NCI-H2081 treated with DMSO at 0.1 percent for 48 hours (cell line): ENCODE measurements around the gene RPS6KA6.
A peak's percentile ranks its signal among the peaks of the same experiment; 100 is the strongest.

Source experiments
- DNase-seq: peaks from one replicate; lab custom pipeline; 2025; lab: John Stamatoyannopoulos, UW

Gene RPS6KA6

DNA sequence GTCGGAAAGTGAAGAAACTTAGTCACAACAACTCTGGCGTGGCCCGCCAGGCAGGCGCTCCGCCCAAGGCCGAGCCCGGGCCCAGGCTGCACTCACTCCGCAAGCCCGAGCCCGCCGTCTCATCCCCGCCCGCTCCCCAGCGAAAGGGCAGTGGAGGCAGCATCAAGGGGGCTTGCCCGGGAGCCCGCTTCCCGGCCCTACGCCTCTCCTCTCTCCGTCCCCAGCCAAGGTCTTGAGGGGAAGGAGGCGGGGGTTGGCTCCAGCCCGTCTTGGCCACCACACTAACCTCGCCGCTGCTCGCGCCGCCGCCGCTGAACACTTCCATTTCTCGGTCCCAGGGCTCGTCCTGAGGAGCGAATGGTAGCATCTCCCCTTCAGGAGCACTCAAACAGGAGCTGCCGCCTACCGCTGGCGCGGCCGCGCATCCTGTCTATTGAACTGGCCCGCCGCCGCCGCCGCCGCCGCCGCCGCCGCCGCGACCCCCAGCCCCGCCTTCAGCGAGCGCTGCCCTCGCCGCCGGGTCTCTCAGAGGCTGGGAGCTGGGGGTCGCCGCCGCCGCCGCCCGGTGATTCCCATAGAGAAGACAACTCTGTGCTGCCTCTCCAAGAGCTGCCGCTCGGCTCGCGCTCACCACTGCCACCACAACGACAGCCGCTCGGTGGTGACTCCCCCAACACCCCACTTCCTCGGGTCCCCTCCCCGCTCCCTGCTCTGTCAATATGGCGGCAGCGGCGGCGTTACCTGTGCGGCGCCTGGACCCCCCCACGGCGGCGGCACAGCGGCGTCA is at the start of gene RPS6KA6:
Gene RPS6KA6 (minus strand): TSS at position 667 of the 787 bp plus-strand sequence. CDS start 300 bp downstream, at position 367.
- DNase-seq = no peak

DNA sequence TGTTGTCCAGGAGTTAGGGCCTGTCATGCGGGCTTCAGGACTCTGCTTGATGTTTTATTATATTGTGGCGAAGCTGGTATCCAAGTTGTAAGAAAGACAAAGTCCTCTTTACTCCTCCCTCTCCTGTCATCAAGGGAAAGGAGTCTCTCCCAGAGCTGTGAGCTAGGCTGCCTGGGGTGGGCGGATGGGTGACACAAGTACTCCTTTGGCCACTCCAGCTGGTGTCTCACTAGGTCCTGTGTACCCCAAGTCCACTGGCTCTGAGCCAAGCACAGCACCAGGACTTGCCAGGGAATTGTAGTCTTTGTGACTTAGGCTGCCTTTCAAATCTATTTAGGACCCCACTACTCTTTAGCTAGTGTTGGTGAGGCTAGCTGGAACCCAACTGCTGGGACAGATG is 36.7 kb upstream of the RPS6KA6 start:
- DNase-seq = no peak

DNA sequence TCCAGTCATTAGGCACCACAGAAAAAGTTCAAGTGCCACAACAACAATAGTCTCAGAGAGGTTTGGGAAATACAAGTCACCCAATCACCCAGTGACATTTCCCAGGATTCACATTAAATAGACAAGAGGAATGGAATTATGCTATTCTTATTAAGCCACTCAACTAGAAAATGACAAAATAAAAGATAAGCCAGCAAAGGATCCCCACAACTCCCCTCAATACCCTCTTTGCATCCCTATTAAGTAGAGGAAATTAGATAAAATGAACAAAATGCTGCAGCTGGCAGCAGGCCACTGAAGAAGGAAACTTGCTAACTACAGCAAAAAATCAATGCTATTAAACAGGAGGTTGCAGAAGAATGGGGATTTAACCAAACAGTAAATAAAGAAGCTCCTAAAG is 35.3 kb upstream of the RPS6KA6 start:
- DNase-seq = no peak

DNA sequence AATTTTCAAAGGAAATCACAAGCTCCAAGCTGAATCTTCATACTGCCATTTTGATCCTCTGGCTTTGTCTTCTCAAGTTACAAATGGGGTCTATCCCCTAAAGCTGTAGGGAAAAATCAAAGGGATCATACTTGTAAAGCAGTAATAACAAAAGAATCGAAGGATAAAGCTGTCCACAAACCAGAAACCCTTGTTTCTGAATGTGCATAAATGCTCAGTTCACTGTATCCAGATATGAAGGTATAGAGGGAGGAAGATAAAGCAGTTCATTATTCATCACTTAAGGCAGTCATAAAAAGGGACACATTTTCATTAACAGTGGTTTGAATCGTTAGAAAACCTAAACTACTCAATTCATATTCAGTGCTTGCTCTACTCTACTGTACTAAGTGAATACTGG is 33.2 kb upstream of the RPS6KA6 start:
- no peak for DNase-seq

DNA sequence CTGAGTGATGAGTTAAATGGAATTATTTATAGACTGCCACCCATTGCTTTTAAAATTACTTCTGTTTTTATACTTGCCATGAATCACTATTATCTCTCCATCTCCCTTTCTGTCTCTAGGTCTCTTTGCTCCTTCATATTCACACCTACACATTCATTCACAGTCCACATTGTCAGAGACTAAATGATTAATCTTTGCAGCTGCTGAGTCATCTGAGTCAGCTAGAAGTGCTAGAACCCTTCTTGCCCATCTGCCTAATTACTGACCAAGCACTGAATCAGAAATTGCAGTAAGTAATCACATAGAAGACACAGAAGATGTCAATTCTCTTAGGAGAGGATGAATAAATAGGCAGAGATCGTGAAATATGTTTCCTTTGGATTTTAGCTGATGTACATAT is 31.6 kb upstream of the RPS6KA6 start:
- no peak for DNase-seq

DNA sequence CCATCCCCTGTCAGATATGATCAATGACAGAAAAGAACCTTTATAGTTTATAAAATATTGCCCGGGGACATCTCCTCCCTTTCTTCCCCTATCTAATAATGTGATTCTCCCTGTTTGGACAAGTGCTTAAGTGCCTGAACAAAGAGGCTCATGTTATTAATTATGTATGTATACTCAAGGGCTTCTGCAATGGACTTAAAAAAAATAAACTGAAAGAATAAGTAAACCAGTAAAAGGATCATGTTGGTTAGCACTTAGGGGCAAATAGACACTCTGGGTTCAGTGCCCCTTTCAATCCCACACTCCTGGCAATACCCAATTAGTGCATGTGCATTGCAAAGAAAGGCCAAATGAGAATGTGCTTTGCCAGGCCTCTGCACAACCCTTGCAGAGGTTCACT is 30.7 kb upstream of the RPS6KA6 start:
- DNase-seq = no peak

DNA sequence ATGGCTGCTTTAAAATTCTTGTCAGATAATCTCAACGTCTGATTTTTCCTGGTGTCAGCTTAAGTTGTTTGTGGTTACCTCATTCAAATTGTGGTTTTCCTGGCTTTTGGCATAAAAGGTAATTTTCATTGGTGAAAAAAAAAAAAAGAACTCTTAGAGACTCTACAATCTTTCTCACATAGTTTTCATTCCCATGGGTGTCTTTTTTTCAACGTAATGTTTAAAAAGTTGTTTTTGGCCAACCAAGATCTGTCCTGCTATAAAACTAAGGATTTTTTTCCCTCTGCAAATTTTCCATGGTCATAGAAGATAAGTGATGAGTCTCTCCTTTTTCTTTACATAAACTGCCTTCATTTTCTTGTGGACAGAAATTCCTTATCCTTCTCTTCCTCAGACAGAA is 28.9 kb upstream of the RPS6KA6 start:
- no peak for DNase-seq

DNA sequence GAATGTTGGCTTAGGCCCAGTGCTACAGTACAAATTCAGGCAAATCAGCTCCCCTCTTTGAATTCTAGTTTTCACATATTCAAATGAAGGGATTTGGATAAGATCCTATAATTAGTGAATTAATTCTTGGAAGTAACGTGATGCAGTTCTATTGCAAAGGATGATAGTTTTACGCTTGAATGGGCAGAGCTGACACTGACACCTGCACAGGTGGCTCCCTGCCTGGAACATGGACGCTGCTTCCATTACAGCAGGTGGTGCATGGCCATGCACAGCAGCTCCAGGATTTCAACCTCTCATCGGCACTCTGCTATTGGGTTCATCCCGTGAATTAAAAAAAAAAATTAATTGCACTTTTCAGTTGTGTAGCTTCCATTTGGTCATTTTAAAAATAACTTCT is 28.4 kb upstream of the RPS6KA6 start:
- peak; percentile 5 for DNase-seq

DNA sequence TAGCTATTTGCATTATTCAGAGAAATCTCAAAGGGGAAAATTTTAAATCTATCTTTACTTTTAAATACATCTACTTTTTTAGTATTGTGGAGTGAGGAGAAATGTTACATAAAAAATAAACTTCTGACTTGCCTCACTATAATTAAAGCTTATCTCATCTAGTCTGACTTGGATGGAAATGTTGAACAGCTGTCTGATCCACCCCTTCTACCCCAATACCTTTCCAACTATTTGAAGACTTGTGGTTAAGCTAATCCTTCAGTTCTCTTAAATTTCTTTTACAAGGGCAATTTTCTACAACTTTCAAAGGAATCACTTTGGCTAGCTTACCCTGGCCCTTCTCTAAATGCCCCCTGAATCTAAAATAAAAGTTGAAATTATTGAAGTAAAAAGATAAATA is 17.3 kb upstream of the RPS6KA6 start:
- no peak for DNase-seq

DNA sequence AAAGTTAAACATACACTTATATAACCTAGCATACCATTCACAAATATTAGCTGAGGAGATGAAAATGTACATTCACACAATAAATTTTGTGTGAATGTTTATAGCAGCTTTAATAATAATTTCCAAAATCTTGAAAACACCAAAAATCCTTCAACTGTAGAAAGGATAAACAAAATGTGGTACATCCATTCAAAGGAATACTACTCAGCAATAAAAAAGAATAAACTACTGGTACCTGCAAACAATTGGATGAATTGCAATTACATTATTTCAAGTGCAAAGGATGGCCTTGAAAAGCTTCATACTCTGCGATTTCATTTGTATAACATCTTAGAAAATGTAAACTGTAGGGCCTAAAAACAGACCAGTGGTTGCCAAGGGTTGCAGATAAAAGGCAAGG is 11.7 kb upstream of the RPS6KA6 start:
- no peak for DNase-seq

DNA sequence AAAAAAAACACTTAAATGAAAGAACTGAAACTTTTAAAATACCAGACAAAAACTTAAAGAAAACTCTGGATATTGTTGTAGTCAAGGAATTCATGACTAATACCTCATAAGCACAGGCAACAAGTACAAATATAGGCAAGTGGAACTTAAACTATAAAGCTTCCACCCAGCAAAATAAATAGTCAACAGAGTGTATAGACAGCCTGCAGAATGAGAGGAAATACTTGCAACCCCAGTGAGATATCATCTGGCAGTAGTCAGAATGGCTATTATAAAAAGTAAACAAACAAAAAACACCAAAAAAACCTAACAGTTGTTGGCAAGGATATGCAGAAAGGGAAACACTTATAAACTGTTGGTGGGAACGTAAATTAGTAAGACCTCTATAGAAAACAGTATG is 9.6 kb upstream of the RPS6KA6 start:
- DNase-seq = no peak

DNA sequence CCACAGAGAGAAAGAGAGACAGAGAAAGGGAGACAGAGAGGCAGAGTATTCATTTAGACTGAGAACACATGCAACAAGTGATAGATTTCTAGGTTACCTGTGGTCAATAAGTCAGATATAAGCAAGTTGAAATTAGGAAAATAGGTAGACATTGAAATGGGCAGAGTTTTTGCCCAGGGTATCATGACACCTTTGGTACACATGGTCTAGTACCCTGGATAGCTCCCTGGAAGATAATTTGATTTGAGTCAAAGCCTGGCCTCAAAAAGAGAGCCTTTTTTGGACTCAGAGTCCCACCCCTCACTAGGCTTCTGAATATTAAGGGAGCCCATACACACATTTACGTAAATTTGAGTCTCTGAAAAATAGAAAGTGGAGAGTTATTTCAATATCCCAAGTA is 4.0 kb upstream of the RPS6KA6 start:
- no peak for DNase-seq

DNA sequence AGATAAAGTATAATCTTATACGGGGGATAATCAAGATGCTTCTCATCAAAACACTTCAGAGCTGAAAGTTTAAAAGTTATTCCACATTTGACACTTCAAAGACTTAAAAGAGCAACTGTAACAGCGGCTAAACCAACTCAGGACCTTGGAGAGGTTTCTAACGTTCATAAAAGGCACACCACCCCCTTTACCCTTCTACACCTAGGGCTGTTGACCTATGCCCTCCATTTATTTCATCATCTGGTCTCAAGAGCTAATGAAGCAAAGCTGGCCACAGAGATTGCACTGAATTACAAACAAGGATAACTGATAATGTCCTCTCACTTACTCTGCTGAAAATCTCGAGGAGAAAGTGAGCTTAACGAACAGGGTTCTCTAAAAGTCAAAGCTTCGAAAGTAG is 1.1 kb upstream of the RPS6KA6 start:
- no peak for DNase-seq

DNA sequence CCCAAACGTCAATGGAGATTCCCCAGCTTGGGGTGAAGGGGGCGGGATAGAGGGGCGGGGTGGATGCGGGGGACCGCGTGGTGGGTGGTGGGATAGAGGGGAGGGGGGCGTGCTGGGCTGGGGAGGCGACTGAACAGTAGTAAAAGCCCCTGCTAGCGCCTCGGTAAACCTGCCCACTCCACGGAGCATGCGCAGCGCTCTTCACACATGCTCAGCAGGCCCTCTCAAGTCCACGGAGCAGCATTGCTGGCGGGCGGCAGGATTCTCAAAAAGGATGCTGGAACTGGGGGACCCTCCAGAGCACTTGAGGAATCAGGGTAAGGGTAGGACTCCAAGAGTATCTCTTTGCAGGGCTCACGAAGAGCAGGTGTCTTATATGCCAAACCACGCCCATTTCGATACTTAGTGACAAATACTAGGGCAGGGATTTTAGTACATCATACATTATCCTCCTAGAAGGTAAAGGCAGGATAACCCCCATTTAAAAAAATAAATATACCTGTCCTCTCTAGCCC is 378 bp upstream of the RPS6KA6 start:
- DNase-seq = no peak

DNA sequence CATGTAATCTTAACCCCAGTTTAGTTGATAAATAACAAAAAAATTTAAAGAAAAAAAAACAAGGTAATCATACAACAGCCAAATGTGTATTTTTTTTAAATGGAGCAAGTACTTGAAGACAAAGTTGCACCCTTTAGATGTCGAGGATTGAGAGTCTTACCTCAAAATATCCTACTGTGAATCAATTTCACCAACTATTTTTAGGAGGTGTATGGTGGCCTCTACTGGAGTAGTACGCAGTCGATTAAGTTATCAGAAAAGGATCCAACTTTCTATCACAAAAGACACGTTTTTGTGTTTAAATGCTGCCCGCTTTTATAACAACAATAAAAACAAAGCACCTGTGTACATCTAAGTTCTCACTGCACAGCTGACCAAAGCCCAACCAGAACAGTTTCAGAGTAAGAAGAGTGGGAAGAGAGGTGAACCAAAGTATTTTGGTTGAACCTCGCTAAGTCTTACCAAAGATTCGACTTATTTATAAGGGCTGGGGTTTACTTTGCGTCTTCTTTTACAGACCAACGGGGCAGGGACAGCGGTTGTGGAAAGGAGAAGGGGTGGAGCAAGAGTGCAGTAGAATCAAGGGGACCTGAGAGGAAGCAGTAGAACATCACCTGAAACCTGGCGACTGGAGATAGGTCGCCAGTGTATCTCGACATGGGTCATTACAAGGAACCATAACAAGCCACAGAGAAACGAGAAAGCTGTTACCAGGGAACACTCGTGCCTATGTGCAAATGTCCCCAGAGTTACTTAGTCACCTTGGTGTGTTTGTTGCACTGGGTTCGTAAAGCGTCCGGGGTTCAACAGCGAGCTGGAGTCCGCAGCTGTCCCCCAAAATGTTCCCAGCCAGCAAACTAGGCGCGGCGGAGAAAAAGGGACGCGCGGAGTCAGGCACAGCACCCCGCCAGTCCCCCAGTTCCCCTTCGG is 1.1 kb downstream of the RPS6KA6 start:
- no peak for DNase-seq

DNA sequence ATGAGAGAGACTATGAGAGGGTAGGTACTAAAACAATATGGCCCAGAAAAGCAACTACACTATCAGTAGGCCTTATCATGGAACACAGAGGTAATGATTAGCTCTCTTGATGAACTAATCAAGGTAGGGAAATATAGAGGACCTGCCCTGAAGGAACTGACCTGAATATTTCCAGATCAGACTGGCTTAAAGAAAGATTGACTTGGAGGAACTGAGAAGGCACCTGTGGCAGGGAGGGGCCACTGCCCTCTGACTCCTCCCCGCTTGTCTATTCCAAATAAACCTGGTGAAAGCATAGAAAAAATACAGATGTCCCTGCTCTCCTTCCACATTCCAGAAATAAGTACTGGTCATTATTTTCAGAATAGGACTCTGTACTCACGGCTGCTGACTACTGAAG is 5.5 kb downstream of the RPS6KA6 start:
- DNase-seq = no peak

DNA sequence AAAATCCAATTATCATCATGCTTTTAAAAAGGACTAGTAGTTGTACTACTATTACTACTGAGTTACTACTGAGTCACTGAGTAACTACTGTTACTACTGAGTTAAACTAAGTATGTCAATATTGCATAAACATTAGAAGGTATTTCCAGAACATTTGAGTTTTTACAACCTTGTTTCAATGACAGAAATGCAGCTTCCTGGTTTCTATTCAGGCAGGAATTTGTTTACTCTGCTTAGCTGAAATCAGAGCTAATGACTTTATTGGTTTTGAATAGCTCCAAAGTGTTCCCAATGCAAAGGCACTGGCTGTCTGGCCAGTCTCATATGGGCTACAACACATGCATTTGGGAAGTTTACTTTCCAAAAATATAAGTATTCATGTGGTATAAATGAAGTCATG is 12.0 kb downstream of the RPS6KA6 start:
- DNase-seq = no peak

DNA sequence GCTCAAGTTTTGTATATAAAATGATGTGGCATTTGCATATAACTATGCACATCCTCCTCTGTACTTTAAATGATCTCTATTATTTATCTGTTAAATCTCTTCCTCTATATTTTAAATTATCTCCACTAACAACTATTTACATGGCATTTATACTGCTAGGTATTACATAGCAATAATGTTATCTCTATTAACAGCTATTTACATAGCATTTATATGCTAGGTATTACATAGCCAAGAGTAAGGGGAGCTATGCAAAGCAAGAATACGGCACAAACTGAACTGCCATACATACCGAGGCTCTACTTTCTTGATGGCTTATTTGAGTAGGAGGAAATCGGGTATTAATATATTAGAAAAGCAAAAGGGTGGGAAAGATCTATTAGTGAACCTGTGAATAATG is 12.7 kb downstream of the RPS6KA6 start:
- no peak for DNase-seq

DNA sequence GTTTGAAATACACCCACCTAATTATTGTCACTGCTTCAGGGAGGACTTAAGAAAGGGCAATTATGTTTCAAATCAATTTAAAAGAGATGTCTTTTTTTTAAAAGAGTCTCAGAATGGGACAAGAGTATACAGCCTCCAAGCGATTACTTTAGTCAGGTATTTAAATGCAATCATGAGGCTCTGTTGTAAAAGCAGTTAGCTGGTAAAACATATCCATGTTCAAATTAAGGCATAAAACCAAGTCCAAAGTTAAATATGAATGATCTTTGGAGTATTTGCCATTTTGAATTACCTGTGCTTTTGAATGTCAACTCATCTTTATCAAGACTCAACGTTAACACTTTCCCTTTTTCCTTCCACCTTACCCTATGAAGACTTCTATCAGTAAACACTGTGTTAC is 13.7 kb downstream of the RPS6KA6 start:
- no peak for DNase-seq

DNA sequence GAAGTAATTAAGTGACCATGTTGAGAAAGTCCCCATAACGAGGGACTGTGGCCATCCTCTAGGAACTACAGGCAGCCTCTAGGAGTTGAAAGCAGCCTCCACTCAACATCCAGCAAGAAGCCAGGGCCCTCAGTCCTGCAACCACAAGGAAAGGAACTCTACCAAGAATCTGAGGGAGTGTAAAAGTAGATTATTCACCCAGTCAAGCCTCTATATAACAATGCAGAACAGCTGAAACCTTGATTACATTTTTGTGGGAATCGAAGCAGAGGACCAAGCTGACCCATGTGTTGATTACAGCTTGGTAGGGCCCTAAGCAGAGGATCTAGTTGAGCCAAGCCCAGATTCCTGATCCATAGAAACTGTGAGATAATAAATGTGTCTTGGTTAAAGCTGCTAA is 17.1 kb downstream of the RPS6KA6 start:
- no peak for DNase-seq

DNA sequence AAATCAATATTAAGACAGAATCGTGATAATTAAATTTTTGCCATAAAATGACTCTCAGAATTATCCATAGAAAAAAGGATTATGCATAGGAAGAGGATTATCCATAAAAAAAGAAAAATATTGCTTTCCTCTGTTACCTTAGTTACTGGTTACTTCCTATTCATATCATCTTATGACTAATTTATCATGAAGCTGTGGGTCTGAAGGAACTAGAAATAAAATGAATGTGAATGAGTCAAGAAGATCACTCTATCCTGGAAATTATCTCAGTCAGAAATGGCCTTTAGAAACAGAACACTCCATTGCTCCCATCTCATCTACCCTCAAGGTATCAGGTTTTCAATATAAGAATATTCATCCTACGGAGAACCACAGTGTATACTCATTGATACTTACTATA is 19.4 kb downstream of the RPS6KA6 start:
- no peak for DNase-seq

DNA sequence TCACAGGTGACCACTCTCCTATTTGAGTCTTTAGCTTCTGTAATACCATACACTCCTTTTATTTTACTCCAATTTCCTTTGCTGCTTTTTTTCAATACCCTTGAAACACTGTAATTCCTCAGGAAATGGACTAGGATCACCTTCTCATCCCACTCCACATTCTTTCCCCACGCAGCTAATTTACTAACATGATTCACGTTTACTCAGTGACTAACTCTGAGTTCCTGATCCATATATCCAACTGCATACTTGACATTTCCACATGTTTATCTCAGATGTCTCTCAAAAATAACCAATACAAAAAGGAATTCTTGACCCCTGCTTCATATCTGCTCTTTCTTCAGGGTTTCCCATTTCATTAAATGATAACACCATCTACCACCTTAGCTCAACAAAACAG is 19.9 kb downstream of the RPS6KA6 start:
- DNase-seq = no peak

DNA sequence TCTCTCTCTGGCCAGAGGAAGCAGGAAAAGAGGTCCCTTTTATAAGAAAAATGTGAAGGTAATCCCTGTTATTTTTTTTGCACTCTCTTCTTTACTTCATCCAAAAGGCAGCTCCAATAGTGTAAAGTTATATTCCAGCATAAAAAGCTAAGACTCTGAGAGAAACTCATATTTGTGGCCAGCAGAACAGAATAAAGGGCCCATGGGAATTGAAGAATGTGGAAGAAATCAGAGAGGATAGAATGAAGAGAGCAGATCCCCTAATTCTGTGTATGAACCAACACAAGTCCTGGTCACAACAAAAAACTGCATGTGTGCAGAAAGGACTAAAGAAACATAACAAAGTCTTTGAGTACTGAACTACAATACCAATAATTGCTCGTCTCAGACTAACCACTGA is 22.3 kb downstream of the RPS6KA6 start:
- DNase-seq = no peak
